ENCODE data around the gene PPIE.

Gene PPIE

DNA sequence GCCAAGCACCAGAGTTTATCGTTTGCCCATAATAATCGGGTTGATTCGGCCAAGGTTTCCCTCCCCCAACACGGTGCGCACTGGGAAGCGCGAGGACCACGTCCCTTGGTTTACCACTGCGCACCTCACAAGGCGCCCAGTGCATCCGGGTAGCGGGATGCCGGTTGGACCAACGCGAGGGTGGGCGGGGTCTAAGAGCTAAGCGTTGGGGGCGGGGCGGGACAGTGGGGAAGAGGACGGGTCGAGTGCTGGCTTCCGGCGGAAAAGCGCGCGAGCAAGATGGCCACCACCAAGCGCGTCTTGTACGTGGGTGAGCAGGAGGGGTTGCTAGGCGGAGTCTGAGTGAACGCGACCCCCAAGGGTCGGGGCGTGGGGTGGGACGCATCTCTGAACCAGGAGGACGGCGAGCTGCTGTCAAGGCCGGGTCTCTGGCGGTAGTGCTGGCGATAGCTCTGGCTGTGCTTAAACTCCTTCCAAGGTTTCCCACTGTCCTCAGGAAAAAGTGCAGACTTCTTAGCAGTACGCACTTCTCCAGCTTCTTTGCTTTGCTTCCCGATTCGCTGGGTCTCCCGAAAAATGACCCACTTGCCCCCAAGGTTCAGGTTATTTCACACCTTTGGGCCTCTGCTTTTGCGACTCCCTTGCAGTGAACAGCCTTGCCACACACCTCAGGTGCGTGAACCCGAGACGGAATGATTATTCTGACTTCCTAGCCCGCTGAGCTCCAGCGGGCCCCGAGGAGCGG is at the start of gene PPIE:
Gene PPIE (plus strand): TSS at position 261 of the 745 bp plus-strand sequence. CDS start 19 bp downstream, at position 280.
- DNase-seq = peak; percentile 86

DNA sequence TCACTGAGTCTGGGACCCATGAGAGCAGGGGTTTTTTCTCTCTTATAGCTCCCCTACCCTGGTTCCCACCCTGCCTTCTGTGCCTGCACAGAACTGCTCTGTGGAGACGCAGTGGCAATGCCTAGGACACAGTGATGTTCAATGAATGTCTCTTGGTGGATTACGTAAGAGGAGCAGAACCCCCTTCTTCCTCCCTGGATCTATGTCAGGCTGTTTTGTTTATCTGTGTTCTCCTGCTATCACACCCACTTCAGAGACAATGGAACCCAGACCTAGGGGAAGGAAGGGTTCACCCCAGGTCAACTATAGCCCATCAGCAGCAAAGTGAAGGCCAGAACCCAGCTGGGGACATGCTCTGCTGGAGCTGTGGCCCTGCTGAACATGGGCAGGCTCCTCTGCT is 49.5 kb upstream of the PPIE start:
- DNase-seq = no peak

DNA sequence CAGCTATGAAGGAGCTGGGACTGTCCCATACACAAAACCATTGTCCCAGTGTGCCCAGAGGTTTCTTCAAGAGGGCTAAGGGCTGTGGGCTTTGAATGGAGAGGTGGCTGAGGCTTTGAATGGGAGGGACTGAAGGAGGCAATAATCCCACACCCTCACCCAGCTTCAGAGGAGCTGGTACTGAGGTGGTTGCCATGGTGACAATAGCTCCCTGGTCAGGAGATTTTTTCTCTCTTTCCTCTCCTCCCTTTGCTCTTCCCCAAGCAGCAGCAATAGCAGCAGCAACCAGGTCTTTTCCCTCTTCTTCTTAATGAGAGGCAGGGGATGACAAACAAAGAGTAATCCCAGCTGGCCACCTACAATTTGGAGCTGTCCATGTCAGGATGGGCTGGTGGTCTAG is 49.0 kb upstream of the PPIE start:
- no peak for DNase-seq

GRCh38 chr1:39690225-39690624 is 48.5 kb upstream of the PPIE start:
- DNase-seq = no peak

DNA sequence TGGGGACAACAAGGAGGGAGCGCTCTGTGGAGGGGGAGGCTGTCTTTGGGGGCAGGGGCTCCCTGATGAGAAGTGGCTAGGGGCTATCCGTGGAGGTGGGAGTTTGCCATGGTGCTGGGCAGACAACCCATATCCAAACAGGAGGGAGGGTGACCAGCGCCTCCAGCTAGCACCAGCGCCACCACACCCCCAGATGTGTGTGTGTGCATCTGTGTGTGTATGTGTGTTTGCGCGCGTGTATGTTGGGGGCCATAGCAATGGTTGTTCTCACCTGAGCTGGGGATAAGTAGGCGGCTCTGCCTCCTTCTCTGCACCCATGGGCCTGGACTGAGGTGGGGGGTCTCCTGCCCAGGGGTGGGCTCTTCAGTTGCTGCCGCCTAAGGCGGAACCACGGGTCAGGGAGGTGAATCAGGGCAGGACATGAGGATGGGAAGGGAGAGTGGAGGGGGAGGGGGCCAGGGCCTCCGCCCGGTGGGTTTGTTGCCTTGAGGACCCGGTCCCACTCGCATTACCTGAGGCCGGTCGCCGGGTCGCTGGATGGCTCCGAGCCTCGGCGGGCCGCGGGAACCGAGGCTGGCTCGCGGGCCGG is 47.8 kb upstream of the PPIE start:
- no peak for DNase-seq

DNA sequence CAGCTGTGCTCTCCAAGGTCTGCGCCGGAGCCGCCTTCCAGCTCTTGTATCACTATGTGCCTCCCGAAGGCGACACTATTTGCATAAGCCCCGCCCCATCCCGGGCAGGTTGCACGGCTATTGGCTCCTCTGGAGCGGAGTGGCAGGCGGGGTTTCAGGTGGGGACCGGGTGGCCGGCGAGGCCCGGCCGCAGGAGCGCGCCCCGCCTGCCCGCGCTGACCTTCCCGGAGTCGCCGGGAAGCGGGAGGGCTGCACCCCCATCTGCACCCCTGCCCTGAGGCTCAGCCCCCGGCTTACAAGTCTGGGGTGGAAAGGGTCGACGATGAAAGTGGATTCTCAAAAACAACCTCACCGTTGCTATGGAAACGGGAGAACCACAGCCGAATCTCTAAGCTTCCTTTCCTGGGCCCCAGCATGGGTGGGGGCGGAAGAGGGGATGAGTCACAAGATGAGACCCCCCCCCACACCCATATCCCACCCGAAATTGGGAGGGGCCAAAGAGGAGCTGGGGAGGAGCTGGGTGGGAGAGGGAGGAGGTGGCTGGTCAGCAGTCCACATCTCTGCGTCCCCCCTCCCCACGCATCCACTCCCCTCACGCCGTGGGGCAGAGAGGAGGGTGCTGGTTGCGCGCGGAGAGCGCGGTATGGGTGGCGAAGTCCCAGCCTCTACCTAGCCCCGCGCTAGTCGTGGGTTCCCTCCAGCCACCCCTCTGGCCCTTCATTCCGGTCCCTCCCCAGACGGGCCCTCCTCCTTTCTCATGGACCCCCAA is 47.1 kb upstream of the PPIE start, which contains the start of gene HPCAL4:
Gene HPCAL4 (minus strand): TSS at position 51 of the 769 bp plus-strand sequence. CDS start 6,830 bp downstream, outside the sequence.
- no peak for DNase-seq

DNA sequence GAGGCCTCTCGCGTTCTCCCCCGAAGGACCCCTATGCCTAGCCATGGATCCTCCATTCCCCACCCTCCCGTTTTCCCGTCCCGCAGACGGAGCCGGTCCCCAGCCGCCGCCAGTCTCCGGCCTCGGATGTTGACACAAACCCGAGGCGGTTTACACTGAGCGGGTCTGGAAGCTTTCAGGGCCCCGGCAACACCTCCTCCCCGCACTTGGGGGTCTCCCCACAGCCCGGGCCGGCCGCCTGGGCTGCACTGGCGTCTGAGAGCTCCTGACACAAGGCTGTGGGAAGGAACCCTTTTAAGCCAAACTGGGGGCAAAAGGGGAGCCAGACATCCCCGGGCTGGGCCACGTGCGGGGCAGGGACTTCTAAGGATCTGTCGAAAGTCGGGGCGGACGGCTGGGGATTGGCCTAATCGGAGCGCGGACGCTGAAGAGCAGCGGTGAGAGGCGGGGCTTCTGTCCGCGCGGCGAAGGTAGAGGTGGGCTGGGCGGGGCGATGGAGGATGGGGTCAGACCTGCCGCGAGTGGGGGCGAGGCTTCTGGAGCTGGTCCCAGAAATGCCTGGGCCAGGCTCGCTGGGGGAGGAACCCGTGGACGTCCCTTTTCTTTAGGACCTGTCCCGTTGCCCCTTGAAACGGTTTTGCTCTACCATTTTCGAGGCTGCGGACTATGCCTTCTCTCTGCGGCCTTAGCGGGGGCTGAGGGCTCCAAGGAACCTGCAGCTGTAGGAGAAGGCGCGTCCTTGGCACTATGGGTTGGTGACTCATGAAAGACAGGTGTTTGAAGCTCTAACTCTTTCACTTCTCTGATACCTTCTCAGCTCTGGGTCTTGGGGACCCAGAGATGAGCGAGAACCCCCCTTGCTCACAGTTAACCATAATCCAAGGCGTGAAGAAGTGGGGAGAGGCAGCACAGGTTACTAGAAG is 46.3 kb upstream of the PPIE start:
- no peak for DNase-seq

DNA sequence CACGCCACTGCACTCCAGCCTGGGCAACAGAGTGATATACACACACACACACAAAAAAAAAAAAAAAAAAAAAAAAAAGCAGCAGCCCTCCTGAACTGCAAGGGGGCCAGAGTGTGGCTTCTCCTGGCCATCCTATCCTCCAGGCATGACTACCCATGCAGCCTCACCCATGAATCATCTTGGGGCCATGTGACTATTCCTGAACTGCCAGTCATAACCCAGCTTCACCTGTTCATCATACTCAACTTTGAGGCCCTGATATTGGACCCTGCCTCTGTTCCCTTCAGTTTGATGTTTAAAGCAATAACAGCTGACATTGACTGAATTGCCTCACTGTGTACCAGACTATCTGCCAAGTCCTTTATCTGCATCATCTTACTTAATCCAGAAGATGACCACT is 44.7 kb upstream of the PPIE start:
- no peak for DNase-seq

GRCh38 chr1:39695016-39695415 is 43.7 kb upstream of the PPIE start:
- DNase-seq = no peak

DNA sequence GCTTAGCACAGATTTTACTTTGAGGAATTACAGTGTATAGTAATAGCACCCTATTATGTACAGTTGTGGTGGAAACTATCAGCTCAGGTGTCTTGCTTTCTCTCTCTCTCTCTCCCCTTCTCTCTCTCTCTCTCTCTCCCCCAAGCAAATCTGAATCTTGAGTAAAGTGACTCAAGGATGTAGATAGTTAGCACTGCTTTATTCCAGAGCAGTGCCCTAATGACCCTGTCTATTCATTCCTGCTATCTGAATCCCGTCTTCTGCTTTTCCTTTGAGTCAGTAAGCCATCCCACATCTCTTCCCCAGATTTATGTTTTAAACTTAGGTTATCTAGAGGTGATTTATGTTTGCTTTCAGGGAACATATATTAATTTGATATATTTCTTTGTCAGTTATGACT is 42.2 kb upstream of the PPIE start:
- no peak for DNase-seq

GRCh38 chr1:39698568-39698967 is 40.1 kb upstream of the PPIE start:
- no peak for DNase-seq

GRCh38 chr1:39699419-39699818 is 39.3 kb upstream of the PPIE start:
- DNase-seq = no peak

GRCh38 chr1:39700348-39700747 is 38.3 kb upstream of the PPIE start:
- DNase-seq = no peak

DNA sequence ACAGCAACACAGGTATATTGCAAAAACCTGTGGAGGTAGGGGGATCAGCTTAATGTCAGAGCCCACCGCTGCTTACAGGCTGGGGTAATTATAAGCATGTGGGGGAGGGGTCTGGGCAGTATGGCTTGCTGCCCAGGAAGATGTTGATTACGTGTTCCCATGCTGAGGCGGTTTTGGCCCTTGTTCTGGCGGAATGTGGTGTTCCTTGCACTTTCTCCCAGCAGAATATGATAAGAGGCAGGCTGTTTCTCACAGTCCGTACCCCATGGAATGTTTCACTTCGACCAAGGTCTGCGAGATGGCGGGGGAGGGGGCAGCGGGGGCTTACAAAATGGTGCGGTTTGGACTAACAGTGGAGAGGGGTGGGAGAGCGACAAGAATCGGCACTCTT is 37.6 kb upstream of the PPIE start:
- DNase-seq = no peak

GRCh38 chr1:39704757-39705156 is 33.9 kb upstream of the PPIE start:
- DNase-seq = no peak

- no peak for DNase-seq
Observed at GRCh38 chr1:39707506-39707905, 31.2 kb upstream of the PPIE start.

- no peak for DNase-seq
Observed at GRCh38 chr1:39711104-39711965, 27.3 kb upstream of the PPIE start.

- DNase-seq = no peak
Observed at GRCh38 chr1:39711966-39712340, 26.7 kb upstream of the PPIE start.

DNA sequence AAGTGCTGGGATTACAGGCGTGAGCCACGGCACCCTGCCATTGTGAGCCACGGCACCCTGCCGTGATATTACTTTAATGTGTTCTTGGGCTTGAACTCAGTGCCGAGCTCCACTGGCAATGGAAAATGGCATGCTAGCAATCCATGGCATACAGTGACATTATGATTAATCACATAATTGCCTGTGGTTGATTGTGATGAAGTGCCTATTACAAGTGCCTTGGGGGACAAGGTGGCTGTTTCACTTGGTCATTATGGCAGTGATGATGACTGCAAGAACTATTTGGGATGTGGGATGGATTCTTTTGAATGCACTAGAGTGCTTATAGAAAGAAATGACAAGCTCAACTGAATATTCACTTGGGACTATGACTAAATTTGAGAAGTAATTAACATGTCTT is 25.1 kb upstream of the PPIE start:
- DNase-seq = no peak

- DNase-seq = no peak
Observed at GRCh38 chr1:39717809-39718208, 20.9 kb upstream of the PPIE start.

DNA sequence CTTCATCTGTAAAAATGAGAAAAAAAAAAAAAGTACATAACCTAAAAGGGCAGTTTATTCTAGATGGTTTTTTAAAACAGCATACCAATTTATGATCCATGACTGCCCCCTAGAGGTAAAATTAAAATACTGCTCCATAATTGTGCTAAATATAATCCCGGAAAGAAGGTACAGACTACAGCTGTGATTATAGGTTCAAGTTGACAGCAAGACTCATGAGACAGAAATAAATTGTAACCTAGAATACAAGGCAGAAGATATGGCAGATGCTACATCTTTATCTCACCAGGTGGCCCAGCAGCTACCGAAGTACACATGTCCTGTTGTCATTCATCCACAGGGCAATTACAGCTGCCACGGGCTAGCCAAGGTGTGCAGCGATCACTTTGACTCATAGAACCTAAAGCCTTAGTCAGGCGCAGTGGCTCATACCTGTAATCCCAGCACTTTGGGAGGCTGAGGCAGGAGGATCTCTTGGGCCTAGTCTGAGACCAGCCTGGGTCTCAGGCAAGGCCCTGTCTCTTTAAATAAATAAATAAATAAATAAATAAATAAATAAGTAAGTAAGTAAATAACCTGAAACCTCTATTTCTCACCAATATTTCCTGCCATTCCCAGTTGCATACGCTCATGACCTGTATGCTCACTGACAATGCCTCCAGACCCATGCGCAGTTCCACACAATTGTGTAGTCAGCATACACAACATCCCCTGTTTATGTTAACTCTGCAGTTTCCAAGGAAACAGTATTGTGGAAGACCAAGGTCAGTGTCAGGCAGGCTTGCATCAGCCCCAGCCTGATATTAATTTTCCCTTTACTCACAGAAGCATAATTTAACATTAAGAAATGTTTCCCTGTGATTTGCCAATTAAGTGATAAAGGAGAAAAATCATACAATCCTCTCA is 18.3 kb upstream of the PPIE start:
- peak; percentile 59 for DNase-seq
